KOPT-K1 (cell line): ENCODE data around the gene CFAP47.
"Not testable (repeated sequence)": the region's sequence is repeated elsewhere in the genome, so short reads cannot be mapped to it uniquely, and the experiment has no call there.

Experiments
- H3K27ac ChIP-seq: fragments of 200-600 bp; sonication (generic); 2 replicates; pipeline ENCODE4 v1.5.1; 2016; ENCODE audit warnings: antibody characterized with exemption, mild to moderate bottlenecking, low read depth, low read length; ENCODE audit not compliant: poor library complexity, severe bottlenecking
- H3K36me3 ChIP-seq: fragments of 200-600 bp; sonication (generic); 2 replicates; pipeline ENCODE4 v1.5.1; 2017; ENCODE audit warnings: antibody characterized with exemption, mild to moderate bottlenecking, low read length, moderate library complexity; ENCODE audit not compliant: insufficient read depth
- H3K9me3 ChIP-seq: fragments of 200-600 bp; sonication (generic); 2 replicates; pipeline ENCODE4 v1.5.1; 2017; ENCODE audit warnings: antibody characterized with exemption, low read length, mild to moderate bottlenecking; ENCODE audit not compliant: insufficient read depth, poor library complexity, severe bottlenecking

The CFAP47 gene

DNA sequence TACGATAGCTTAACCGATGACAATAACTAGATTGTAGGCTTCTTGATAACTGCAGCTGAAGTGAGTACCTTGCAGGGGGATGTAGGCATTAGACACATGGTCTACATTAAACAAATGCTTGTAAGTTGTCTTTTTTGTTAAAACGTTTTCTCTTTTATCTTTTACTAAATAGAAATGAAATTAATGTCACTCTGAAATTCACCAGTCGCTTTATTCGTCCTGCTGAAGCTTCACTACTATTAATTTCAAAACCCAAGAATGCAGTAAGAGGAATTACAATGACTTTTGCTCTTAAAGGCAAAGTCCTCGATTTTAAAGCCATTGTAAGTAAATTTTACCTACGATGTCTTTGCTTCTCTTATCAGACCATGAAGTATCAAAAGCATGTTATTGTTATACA, 239.7 kb downstream of the CFAP47 start:
- H3K36me3 ChIP-seq = no peaks in the 10 kb centered on the region
- no peaks in the 10 kb centered on the region for H3K9me3 ChIP-seq
- H3K27ac ChIP-seq = no peak overlapping the region

DNA sequence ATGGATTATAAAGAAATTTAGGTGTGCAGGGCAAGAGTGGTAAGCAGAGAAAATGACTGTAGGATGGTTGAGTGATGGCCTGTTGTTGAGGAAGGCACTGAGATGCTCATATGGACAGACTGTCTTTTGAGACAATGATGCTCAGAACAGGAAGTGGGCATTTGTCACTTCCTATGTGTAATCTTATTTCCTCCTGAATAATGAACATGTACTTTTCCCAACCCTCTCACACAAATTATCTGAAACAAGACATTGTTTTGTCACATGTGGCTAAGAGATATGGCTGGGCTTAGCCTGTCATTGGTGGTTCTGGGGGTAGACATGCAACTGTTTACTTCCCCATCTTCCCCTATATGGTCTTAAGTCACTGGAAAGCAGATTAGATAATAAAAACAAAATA, 240.5 kb downstream of the CFAP47 start:
- Histone ChIP-seq H3K27ac (no peak overlapping the region), H3K36me3 (no peaks in the 10 kb centered on the region), H3K9me3 (no peaks in the 10 kb centered on the region)

DNA sequence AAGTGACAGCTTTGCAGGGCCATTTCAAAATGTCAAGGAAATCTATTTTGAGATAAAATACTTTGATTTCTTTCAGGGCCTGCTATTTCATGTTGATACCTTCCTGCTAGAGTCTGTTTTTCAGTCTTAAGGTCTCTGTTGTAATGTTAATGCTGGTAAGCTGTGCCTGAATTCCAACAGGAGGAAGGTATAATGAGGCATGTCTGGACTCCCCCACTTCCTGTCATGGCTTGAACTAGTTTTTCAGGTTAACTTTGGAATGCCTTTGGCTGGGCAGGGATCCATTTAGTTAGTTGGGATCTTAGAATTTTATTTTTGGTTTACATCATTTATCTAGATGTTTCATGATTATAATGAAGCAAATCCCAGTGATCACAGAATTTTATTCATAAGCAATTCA, 279.0 kb downstream of the CFAP47 start:
- H3K36me3 ChIP-seq = no peaks in the 10 kb centered on the region
- H3K27ac ChIP-seq = no peak overlapping the region
- H3K9me3 ChIP-seq = no peaks in the 10 kb centered on the region

DNA sequence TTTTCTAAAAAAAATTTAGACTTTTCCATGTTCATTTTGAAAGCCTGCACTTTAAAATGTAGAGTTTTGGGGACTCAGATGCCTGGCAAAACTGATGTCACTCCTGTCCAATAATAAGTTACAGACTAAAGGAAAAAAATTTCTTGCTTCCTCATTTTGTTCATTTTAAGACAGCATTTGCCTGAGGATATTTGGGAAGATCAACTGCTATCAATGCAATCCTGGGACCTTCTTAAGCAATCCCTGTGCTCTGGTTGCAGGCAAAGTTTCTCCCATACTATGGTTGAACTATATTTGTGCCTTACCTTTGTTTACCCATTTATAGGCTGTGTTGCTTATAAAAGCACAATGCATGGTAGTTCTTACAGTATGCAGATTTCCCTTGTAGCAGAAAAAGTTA, 280.4 kb downstream of the CFAP47 start:
- no peaks in the 10 kb centered on the region for H3K9me3 ChIP-seq
- H3K27ac ChIP-seq = no peak overlapping the region
- no peaks in the 10 kb centered on the region for H3K36me3 ChIP-seq

DNA sequence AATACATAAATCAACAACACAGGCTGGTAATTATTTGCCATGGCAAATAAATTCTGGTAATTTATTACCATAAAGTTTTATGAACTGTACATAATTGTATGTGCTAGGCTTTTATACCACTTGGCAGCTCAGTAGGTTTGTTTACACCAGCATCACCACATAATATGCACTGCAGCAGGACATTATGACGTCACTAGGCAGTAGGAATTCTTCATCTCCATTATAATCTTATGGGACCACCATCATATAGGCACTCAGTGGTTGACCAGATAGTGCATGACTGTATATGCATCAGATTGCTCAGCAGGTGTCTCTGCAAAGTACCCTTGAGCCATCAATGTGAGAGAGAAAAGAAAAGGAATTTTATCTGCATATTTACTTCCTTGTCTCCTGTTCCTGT, 295.4 kb downstream of the CFAP47 start:
- Histone ChIP-seq H3K9me3 (no peaks in the 10 kb centered on the region), H3K27ac (no peak overlapping the region), H3K36me3 (no peaks in the 10 kb centered on the region)

DNA sequence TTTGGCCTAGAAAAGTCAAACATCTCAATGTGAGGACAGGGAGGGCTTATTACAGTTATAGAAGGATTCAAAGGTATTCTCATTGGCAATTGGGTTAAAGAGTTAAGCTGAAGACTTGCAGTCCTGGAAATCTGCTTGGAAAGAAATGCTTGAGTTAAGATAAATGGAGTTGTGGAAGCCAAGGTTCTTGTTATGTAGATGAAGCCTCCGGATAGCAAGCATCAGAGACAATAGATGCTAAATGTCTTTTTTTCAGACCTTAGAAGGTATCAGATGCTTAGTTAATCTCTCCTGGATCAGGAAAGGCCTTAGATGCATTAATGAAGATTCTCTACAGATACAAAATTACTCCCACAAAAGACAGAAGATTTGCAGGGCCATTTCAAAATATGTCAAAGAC, 299.3 kb downstream of the CFAP47 start:
- Histone ChIP-seq H3K9me3 (no peaks in the 10 kb centered on the region), H3K27ac (no peak overlapping the region), H3K36me3 (no peaks in the 10 kb centered on the region)

DNA sequence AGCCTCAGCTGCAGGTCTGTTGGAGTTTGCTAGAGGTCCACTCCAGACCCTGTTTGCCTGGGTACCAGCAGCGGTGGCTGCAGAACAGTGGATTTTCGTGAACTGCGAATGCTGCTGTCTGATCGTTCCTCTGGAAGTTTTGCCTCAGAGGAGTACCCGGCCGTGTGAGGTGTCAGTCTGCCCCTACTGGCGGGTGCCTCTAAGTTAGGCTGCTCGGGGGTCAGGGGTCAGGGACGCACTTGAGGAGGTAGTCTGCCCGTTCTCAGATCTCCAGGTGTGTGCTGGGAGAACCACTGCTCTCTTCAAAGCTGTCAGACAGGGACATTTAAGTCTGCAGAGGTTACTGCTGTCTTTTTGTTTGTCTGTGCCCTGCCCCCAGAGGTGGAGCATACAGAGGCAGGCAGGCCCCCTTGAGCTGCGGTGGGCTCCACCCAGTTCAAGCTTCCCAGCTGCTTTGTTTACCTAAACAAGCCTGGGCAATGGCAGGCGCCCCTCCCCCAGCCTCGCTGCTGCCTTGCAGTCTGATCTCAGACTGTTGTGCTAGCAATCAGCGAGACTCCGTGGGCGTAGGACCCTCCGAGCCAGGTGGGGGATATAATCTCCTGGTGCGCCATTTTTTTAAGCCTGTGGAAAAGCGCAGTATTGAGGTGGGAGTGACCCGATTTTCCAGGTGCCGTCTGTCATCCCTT, 315.4 kb downstream of the CFAP47 start:
- H3K27ac ChIP-seq, H3K36me3 ChIP-seq: not testable (repeated sequence)

DNA sequence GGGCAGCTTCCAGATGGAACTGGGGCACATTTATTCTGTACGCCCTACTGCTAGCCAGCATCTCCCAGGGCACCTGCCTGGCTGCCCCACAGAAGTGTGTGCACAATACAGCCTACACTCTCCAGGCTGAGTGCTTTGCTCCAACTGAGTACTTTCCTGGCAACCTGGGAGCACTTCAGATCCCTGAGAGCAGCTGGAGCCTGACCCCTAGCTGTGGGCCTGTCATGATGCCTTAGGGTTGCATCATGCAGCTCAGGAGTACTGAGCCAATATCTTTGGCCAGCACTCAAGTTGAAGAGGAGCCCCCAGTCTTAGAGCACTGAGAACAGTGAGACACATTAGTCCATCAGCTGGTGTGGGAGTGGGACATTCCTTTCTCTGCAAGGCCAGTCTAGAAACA, 321.9 kb downstream of the CFAP47 start:
- Histone ChIP-seq H3K9me3 (no peaks in the 10 kb centered on the region), H3K36me3 (no peaks in the 10 kb centered on the region), H3K27ac (no peak overlapping the region)

More for the DNA sequence above, 315.4 kb downstream of the CFAP47 start:
- H3K9me3 ChIP-seq = not testable (repeated sequence)

DNA sequence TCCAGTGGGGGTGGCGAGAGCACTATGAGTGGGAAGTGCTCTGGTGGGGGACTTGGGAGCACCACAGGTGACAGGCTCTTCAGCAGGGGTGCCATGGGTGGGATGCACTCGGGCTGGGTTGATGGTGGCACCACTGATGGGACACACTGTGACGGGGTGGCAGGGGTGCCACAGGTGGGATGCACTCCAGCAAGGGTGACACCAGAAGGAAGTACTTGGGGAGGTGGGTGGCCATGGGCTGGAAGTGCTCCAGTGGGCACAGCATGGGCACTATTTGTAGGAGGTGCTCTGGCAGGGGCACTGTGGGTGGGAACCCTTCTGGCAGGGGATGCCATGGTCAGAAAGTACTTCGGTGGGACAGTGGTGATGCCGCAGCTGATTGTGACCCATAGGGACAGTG, 346.6 kb downstream of the CFAP47 start:
- Histone ChIP-seq H3K36me3 (no peaks in the 10 kb centered on the region), H3K27ac (no peak overlapping the region), H3K9me3 (no peaks in the 10 kb centered on the region)

DNA sequence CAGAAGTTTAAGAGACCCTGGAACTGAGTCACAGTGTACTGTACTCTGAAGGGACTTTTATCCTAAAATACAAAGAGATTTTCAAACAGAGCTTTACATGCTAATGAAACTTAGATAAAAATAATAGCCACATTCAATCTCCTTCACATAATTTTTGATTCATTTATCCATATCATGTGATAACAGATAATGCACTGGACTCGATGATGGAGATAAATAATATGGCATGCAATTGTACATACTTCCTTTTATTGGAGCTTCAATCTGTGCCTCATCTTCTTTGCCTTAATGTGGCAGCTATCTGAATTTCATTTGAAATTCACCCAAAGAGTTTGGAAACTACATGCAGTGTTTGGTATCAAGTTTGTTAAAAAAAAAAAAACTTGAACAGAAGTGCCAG, 390.6 kb downstream of the CFAP47 start:
- no peak overlapping the region for H3K27ac ChIP-seq
- no peaks in the 10 kb centered on the region for H3K9me3 ChIP-seq

DNA sequence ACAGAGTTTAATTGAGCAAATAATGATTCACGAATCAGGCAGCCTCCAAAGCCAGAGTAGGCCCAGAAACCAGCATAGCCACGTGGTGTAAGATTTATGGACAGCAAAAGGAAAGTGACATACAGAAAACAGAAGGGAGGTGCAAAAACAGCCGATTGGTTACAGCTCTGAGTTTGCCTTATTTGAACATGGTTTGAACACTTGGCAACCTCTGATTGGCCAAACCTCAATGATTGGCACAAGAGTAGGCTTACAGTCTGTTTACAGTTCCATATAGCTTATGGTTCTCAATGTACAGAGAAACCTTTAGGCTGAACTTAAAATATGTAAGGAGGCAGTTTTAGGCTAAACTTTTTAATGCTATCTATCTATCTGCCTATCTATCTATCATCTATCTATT, 394.8 kb downstream of the CFAP47 start:
- no peak overlapping the region for H3K27ac ChIP-seq
- no peaks in the 10 kb centered on the region for H3K36me3 ChIP-seq
- no peaks in the 10 kb centered on the region for H3K9me3 ChIP-seq

More for the DNA sequence above, 390.6 kb downstream of the CFAP47 start:
- no peaks in the 10 kb centered on the region for H3K36me3 ChIP-seq

DNA sequence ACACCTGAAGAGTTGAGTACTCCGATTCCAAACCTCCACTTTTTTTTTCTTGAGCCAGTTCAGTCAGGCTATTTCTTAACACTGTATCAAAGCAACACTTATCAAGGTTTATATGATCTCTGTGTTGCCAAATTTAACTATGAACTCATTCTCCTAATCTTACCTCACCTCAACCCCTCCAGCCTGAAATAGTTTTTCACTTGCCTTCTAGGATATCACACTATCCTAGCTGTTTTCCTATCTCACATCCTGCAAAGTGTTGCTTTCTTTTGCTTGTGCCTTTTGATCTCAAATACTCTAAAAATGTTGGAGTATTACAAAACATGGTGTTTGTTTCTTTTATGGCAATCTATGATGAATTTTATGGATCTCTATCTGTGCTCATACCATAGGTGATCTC, 415.0 kb downstream of the CFAP47 start:
- Histone ChIP-seq H3K36me3 (no peaks in the 10 kb centered on the region), H3K9me3 (no peaks in the 10 kb centered on the region), H3K27ac (no peak overlapping the region)

DNA sequence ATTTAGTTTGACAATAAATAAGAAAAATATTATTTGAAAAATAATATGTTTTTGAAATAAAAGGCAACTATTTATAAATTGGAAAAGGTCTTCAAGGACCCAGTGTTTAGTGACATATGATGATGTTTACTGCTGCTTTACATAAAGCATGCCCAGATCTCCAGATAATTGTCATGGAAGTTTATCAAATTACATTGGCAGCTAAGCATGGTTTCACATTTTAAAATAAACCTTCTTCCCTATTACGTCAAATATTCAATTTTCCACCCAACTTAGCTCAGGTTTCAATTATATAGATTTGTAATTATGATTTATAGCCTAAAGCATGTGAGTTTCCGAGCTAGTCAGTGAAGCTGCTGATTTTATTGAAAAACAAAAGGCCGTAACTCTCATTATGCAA, 417.2 kb downstream of the CFAP47 start:
- Histone ChIP-seq H3K36me3 (no peaks in the 10 kb centered on the region), H3K9me3 (no peaks in the 10 kb centered on the region), H3K27ac (no peak overlapping the region)

DNA sequence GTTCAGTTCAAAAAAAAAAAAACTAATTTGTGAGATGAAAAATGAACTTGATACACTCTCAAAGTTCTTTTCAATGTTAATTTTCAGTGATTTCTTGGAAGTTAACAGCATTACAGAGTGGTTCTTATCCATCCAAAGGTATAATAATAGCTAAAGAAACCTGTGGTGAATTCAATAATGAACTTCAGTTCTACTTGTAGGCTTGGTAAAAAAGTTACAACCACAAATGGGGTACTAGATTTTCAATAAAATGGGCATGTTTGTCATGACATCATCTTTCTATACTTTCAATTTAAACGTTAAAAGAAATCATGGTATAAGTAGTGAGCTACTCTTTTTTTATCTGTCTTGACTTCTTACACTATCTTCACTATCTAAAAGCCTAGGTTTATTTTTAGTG, 424.8 kb downstream of the CFAP47 start:
- Histone ChIP-seq H3K27ac (no peak overlapping the region), H3K36me3 (no peaks in the 10 kb centered on the region), H3K9me3 (no peaks in the 10 kb centered on the region)

DNA sequence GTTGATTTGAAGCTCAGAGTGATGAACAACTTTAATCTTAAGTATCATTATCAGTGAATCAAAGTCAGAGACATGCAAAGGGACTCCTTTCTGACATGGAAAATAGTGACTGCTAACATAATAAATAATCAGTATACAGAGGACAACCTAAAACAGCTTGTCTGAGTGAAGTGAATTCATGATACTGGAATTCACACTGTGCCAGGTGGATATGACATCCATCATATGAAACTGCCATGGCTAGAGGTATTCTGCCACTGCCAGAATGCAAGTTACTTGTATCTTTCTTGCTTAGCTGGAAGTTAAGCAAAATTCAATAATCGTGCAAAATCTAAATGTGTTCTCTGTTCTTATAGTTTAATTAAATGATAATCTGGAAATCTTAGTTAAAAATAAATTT, 429.0 kb downstream of the CFAP47 start:
- no peak overlapping the region for H3K27ac ChIP-seq
- no peaks in the 10 kb centered on the region for H3K36me3 ChIP-seq

DNA sequence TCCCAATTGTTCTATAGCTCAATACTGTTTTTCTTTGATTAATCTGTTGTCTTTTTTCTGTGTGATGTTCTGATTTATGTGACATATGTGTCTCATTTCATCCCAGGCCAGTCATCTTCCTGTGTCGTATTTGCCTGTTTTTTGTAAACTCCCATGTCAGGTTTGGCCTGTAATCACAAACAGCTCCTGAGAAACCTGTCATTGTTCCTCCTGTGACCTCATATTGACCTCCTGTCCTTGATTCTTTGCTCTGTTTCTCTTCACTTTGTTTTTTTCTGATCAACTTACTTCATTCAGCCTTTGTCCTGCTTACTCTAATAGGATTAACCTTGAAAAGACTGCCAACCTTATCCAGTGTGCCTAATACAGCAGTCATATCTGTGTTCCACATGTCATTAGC, 438.3 kb downstream of the CFAP47 start:
- no peak overlapping the region for H3K27ac ChIP-seq
- no peaks in the 10 kb centered on the region for H3K36me3 ChIP-seq
- H3K9me3 ChIP-seq = no peaks in the 10 kb centered on the region

More for the DNA sequence above, 429.0 kb downstream of the CFAP47 start:
- no peaks in the 10 kb centered on the region for H3K9me3 ChIP-seq
